Pancreas (tissue), 10 donors: Measurements from ENCODE around the gene SRD5A3. TPM values are rescaled to one million over a fixed set of nuclear protein-coding genes. Genes with fewer than 3 reads are reported as not detected.

Experiments
- ATAC-seq, 4 donors: fragments of 200-7000 bp; cut with Tn5 transposase; one replicate each; pipeline versions ENCODE4 v1.8.0 to v1.9.1; 2020; ENCODE audit warnings: mild to moderate bottlenecking in 4 of 4, moderate library complexity in 4 of 4
- DNase-seq, 6 donors: peaks; one replicate each; pipeline ENCODE4 v3.0.0-alpha.2; 2020
- FAIRE-seq: peaks from 2 replicates; lab custom pipeline; 2012; peaks lifted over from hg19 to GRCh38; lab: Jason Lieb, UNC
- H3K27ac ChIP-seq, 4 donors: fragments of 200-600 bp; sonication (generic); 1 replicate in 3 of 4; 2 replicates in 1 of 4; pipeline versions ENCODE4 v1.5.0 to v1.8.0; 2020
- H3K27me3 ChIP-seq, 4 donors: fragments of 200-600 bp; one replicate each; pipeline ENCODE4 v1.8.0; 2021
- H3K36me3 ChIP-seq, 3 donors: fragments of 200-600 bp; sonication (generic) in 1 of 3; one replicate each; pipeline versions ENCODE4 v1.5.0 to v1.8.0; 2020 to 2021
- H3K4me1 ChIP-seq, 3 donors: fragments of 200-600 bp; one replicate each; pipeline ENCODE4 v1.8.0; 2021
- H3K4me3 ChIP-seq, 4 donors: fragments of 200-600 bp; sonication (generic) in 2 of 4; one replicate each; pipeline versions ENCODE4 v1.5.0 to v1.8.0; 2020 to 2021
- H3K9me3 ChIP-seq, 4 donors: fragments of 200-600 bp; one replicate each; pipeline ENCODE4 v1.8.0; 2021
- CTCF ChIP-seq, 4 donors: fragments of 200-600 bp; sonication (generic) in 3 of 4; IDR thresholded peaks; one replicate each; pipeline versions ENCODE4 v1.5.0 to v1.8.0; 2021; ENCODE audit warnings: antibody characterized with exemption in 4 of 4
- WGBS, 2 donors: extraction: QIAGEN DNeasy Blood & Tissue Kit; methylation state at CpG; one replicate each; pipeline ENCODE4 v1.1.7; 2013; 5-methylcytosine and 5-hydroxymethylcytosine counted together
- intact Hi-C, 3 donors: fragments of 100-400 bp; cut with DNase I; formaldehyde crosslinking; loops; one replicate each; pipeline versions ENCODE4 v1.11.1 to v1.14.2; 2022
- polyA plus RNA-seq, 2 donors: library from polyadenylated mRNA; stranded (reverse); fragments of 200-250 nt; gene quantifications; one replicate each; pipeline ENCODE4 v1.2.3, GENCODE V29; 2013
- total RNA-seq, 6 donors: library from RNA; stranded (reverse); fragmentation: NEBNext Ultra II Directional in 4 of 6; extraction: Animal tissue kit (Norgen Biotek cat#: 25700) in 4 of 6; gene quantifications; one replicate each; pipeline versions ENCODE4 v1.2.1 to v1.2.4, GENCODE V29; 2021 to 2023
- donor health status: healthy with polysubstance abuse.
- donor health status: DM: no; HTN: no; CAD: no; lungs with moderate emphysema.
- donor health status: DM: no; HTN: no; CAD: no.
- donor health status: control.
- donor health status: control.
- donor health status: Bipolar disorder and iron deficiency.
- donor health status: DM: yes; HTN: yes; CAD: no.
- donor health status: DM: no; HTN: no; CAD: no.
- donor health status: DM: no; HTN: no; CAD: no.
- donor health status: DM: yes; HTN: yes; CAD: no.

SRD5A3 gene
- total and polyA plus RNA-seq, 8 donors = 7.1 to 14.3 (median 10.0) TPM

- no peak for FAIRE-seq
- no peak for DNase-seq
- 92% methylated on average over 9 of the region's 9 CpGs for WGBS, 2 donors
- no peak for TF ChIP-seq CTCF (IDR thresholded peaks at IDR 0.05)
- H3K27ac ChIP-seq = no peak overlapping the region
- no peaks in the 10 kb centered on the region for H3K4me1 ChIP-seq
- ATAC-seq = no peak
- no peaks in the 10 kb centered on the region for H3K9me3 ChIP-seq
- intact Hi-C loops = no loop called here
- H3K27me3 ChIP-seq = no peaks in the 10 kb centered on the region
- no peak overlapping the region for H3K4me3 ChIP-seq
- no peaks in the 10 kb centered on the region for H3K36me3 ChIP-seq
Measured at GRCh38 chr4:55363691-55364351, 17.8 kb downstream of the SRD5A3 start.

GRCh38 chr4:55364691-55365344, 18.8 kb downstream of the SRD5A3 start:
- TF ChIP-seq CTCF (IDR thresholded peaks at IDR 0.05) = no peak

GRCh38 chr4:55365345-55365728, 19.3 kb downstream of the SRD5A3 start:
- Histone ChIP-seq H3K9me3 (no peaks in the 10 kb centered on the region), H3K36me3 (no peaks in the 10 kb centered on the region), H3K27me3 (no peaks in the 10 kb centered on the region), H3K27ac (no peak overlapping the region), H3K4me1 (no peaks in the 10 kb centered on the region), H3K4me3 (no peak overlapping the region)
- DNase-seq (no peak), FAIRE-seq (no peak), ATAC-seq (no peak)
- TF ChIP-seq CTCF (IDR thresholded peaks at IDR 0.05) = no peak
- intact Hi-C loops = no loop called here
- WGBS, 2 donors = 91 to 92% methylated on average over 7 of the region's 7 CpGs

More at GRCh38 chr4:55364691-55365344, 18.8 kb downstream of the SRD5A3 start:
- no peaks in the 10 kb centered on the region for H3K4me1 ChIP-seq
- H3K9me3 ChIP-seq = no peaks in the 10 kb centered on the region
- DNase-seq (no peak), FAIRE-seq (no peak), ATAC-seq (no peak)
- WGBS, 2 donors = 90 to 92% methylated on average over 9 of the region's 9 CpGs
- no peak overlapping the region for H3K27ac ChIP-seq
- no peak overlapping the region for H3K4me3 ChIP-seq
- H3K27me3 ChIP-seq = no peaks in the 10 kb centered on the region
- no peaks in the 10 kb centered on the region for H3K36me3 ChIP-seq
- intact Hi-C loops = no loop called here

- Histone ChIP-seq H3K9me3 (no peaks in the 10 kb centered on the region), H3K27ac (no peak overlapping the region), H3K27me3 (no peaks in the 10 kb centered on the region), H3K4me1 (no peaks in the 10 kb centered on the region), H3K36me3 (no peaks in the 10 kb centered on the region), H3K4me3 (no peak overlapping the region)
- DNase-seq (no peak), ATAC-seq (no peak), FAIRE-seq (no peak)
- 85 to 89% methylated on average over 7 of the region's 7 CpGs for WGBS, 2 donors
- intact Hi-C loops = no loop called here
- TF ChIP-seq CTCF (IDR thresholded peaks at IDR 0.05) = no peak
Measured at GRCh38 chr4:55366621-55367020, 20.6 kb downstream of the SRD5A3 start.
